K562 (cell line): Measurements from ENCODE around the gene PACSIN1. TPM values are rescaled to one million over a fixed set of nuclear protein-coding genes. Genes with fewer than 3 reads are reported as not detected.
A peak's percentile ranks its signal among the peaks of the same experiment; 100 is the strongest.

Experiments used
- ATAC-seq: fragments of 200-7000 bp; cut with Tn5 transposase; 3 replicates; pipeline ENCODE4 v1.9.1; 2020; ENCODE audit warnings: moderate library complexity
- BruUV-seq: library from RNA; stranded (reverse); fragments of 400-500 nt; replicated peaks from 2 replicates; lab custom pipeline; 2021; lab: Mats Ljungman, UMichigan
- CTCF ChIA-PET: fragments of 300-600 bp; formaldehyde crosslinking; extraction: SDS; loops from one replicate; lab custom pipeline; 2021; ENCODE audit warnings: low intra/inter-chr PET ratio; lab: Yijun Ruan, JAX
- POLR2A ChIA-PET: fragments of 300-600, 350-650 bp; sonication (Branson Sonifier 250); formaldehyde crosslinking; extraction: SDS; loops from one replicate; lab custom pipeline; 2021; ENCODE audit warnings: antibody characterized with exemption, inconsistent platforms; lab: Yijun Ruan, JAX
- DNase-seq, 4 experiments: peaks; one replicate each; pipeline versions ENCODE4 v3.0.0 to v3.0.0-alpha.2; 2011 to 2018; ENCODE audit warnings: low spot score in 3 of 4, mixed read lengths in 3 of 4; ENCODE audit errors: extremely low read depth in 1 of 4
- FAIRE-seq: peaks from 2 replicates; lab custom pipeline; 2011; peaks lifted over from hg19 to GRCh38; lab: Jason Lieb, UNC
- H2AFZ ChIP-seq: 2 replicates; pipeline ENCODE4 v1.6.0; 2011; ENCODE audit warnings: low read depth, low read length, control low read depth, inconsistent platforms
- H3K27ac ChIP-seq: fragments of 200-600 bp; 3 replicates; pipeline ENCODE4 v1.8.0; 2011; ENCODE audit warnings: low read depth, mild to moderate bottlenecking, control low read depth, inconsistent platforms, low read length, moderate library complexity, mixed read lengths; ENCODE audit errors: extremely low read depth
- H3K27me3 ChIP-seq, 2 experiments: fragments of 300-600 bp in 1 of 2; 2 replicates in 1 of 2; 3 replicates in 1 of 2; pipeline versions ENCODE4 v1.6.0 to v1.8.0; 2011; ENCODE audit warnings: inconsistent platforms in 2 of 2, low read length in 2 of 2, mild to moderate bottlenecking in 1 of 2, mixed read lengths in 1 of 2, moderate library complexity in 1 of 2; ENCODE audit not compliant: control insufficient read depth in 2 of 2, insufficient read depth in 2 of 2
- H3K36me3 ChIP-seq: fragments of 300-600 bp; 3 replicates; pipeline ENCODE4 v1.8.0; 2011; ENCODE audit warnings: mild to moderate bottlenecking, low read length, inconsistent platforms; ENCODE audit not compliant: control insufficient read depth, insufficient read depth
- H3K4me1 ChIP-seq, 2 experiments: fragments of 200-600 bp in 1 of 2; replicated peaks in 1 of 2; 2 replicates in 1 of 2; 3 replicates in 1 of 2; pipeline versions ENCODE4 v1.5.1 to v1.8.0; 2011; ENCODE audit warnings: inconsistent platforms in 2 of 2, low read length in 2 of 2, mild to moderate bottlenecking in 1 of 2, mixed read lengths in 1 of 2, moderate library complexity in 1 of 2; ENCODE audit not compliant: control insufficient read depth in 2 of 2, insufficient read depth in 2 of 2
- H3K4me2 ChIP-seq: 2 replicates; pipeline ENCODE4 v1.6.1; 2011; ENCODE audit warnings: low read length, control low read depth, inconsistent platforms, mixed read lengths; ENCODE audit not compliant: insufficient read depth
- H3K4me3 ChIP-seq: fragments of 200-600 bp; sonication (generic), shearing (Covaris generic); 2 replicates; pipeline ENCODE4 v1.5.1; 2016; ENCODE audit warnings: control low read depth, inconsistent platforms
- H3K79me2 ChIP-seq: fragments of 200-600 bp; 3 replicates; pipeline ENCODE4 v1.8.0; 2011; ENCODE audit warnings: low read length, inconsistent platforms; ENCODE audit not compliant: control insufficient read depth, insufficient read depth
- H3K9ac ChIP-seq, 2 experiments: 2 replicates each; pipeline versions ENCODE4 v1.6.0 to v1.6.1; 2011; ENCODE audit warnings: low read depth in 2 of 2, low read length in 2 of 2, control low read depth in 1 of 2, inconsistent platforms in 1 of 2, mild to moderate bottlenecking in 1 of 2, mixed read lengths in 1 of 2; ENCODE audit not compliant: insufficient read depth in 1 of 2
- H3K9me1 ChIP-seq: one replicate; pipeline ENCODE4 v1.6.0; 2011; ENCODE audit warnings: inconsistent platforms, mild to moderate bottlenecking, low read length, moderate library complexity; ENCODE audit not compliant: control insufficient read depth, insufficient read depth
- H3K9me3 ChIP-seq: replicated peaks from 2 replicates; pipeline ENCODE4 v1.5.1; 2011; ENCODE audit warnings: low read depth, low read length, inconsistent platforms; ENCODE audit not compliant: control insufficient read depth, insufficient read depth
- H4K20me1 ChIP-seq: replicated peaks from 2 replicates; pipeline ENCODE4 v1.6.1; 2011; ENCODE audit warnings: low read length, inconsistent platforms, mixed read lengths; ENCODE audit not compliant: control insufficient read depth, insufficient read depth
- ATF7 ChIP-seq: fragments of 450-650 bp; IDR thresholded peaks from 2 replicates; pipeline ENCODE4 v1.7.1; 2014; ENCODE audit warnings: mild to moderate bottlenecking, moderate library complexity
- BCOR ChIP-seq: fragments of 450-650 bp; IDR thresholded peaks from 2 replicates; pipeline ENCODE4 v1.6.1; 2016
- FOXJ3 ChIP-seq: sonication (generic); formaldehyde crosslinking; IDR thresholded peaks from 2 replicates; pipeline ENCODE4 v1.4.0; 2020; ENCODE audit warnings: mild to moderate bottlenecking, missing genetic modification reagents
- GMEB1 ChIP-seq: fragments of 250-450 bp; sonication (Bioruptor Pico); IDR thresholded peaks from 2 replicates; pipeline ENCODE4 v1.4.0; 2020; ENCODE audit warnings: mild to moderate bottlenecking
- HCFC1 ChIP-seq: IDR thresholded peaks from 2 replicates; pipeline ENCODE4 v1.6.1; 2012; ENCODE audit warnings: low read depth, low read length, improper control_type of control experiment
- HDAC3 ChIP-seq: fragments of 450-650 bp; IDR thresholded peaks from 2 replicates; pipeline ENCODE4 v1.6.1; 2018; ENCODE audit warnings: borderline replicate concordance, mild to moderate bottlenecking, moderate library complexity; ENCODE audit not compliant: partially characterized antibody
- MAZ ChIP-seq, 2 experiments: fragments of 450-650 bp in 1 of 2; sonication (generic) in 1 of 2; formaldehyde crosslinking; IDR thresholded peaks in 1 of 2; conservative IDR thresholded peaks in 1 of 2; 2 replicates each; pipeline versions ENCODE4 v1.4.0 to v1.5.0; 2020; ENCODE audit warnings: mild to moderate bottlenecking in 1 of 2, missing genetic modification reagents in 1 of 2
- MBD1 ChIP-seq: fragments of 250-450 bp; sonication (Bioruptor Pico); IDR thresholded peaks from 2 replicates; pipeline ENCODE4 v1.8.0; 2022; ENCODE audit warnings: inconsistent platforms
- MTA1 ChIP-seq: fragments of 450-650 bp; IDR thresholded peaks from 2 replicates; pipeline ENCODE4 v1.6.1; 2017; ENCODE audit warnings: borderline replicate concordance
- OTX1 ChIP-seq: fragments of 450-650 bp; formaldehyde crosslinking; IDR thresholded peaks from 2 replicates; pipeline ENCODE4 v1.4.0; 2022; ENCODE audit warnings: mild to moderate bottlenecking
- UBTF ChIP-seq, 2 experiments: IDR thresholded peaks; 2 replicates each; pipeline ENCODE4 v1.6.1; 2012; ENCODE audit warnings: improper control_type of control experiment in 2 of 2, low read depth in 2 of 2, low read length in 2 of 2, borderline replicate concordance in 1 of 2
- XRCC3 ChIP-seq: fragments of 450-650 bp; IDR thresholded peaks from 2 replicates; pipeline ENCODE4 v1.6.1; 2017; ENCODE audit warnings: mild to moderate bottlenecking, moderate library complexity
- ZBTB34 ChIP-seq: fragments of 250-450 bp; sonication (Bioruptor Pico); IDR thresholded peaks from 2 replicates; pipeline ENCODE4 v1.8.0; 2021; ENCODE audit warnings: mild to moderate bottlenecking, moderate library complexity
- ZNF551 ChIP-seq: fragments of 250-450 bp; sonication (Bioruptor Pico); IDR thresholded peaks from 2 replicates; pipeline ENCODE4 v1.5.0; 2021; ENCODE audit warnings: mild to moderate bottlenecking, moderate library complexity
- WGBS: fragments of 100-300 bp; shearing (Covaris generic); methylation state at CpG from one replicate; pipeline ENCODE4 v1.1.6; 2016; ENCODE audit warnings: low coverage, mixed read lengths; ENCODE audit not compliant: insufficient coverage; ENCODE audit errors: missing lambda C conversion rate; 5-methylcytosine and 5-hydroxymethylcytosine counted together
- in situ Hi-C: fragments of 300-500 bp; cut with MboI; formaldehyde crosslinking; loops from 4 replicates; pipeline ENCODE4 v1.15.0; 2018; ENCODE audit warnings: inconsistent platforms, mixed read lengths
- intact Hi-C: fragments of 100-400 bp; cut with micrococcal nuclease; formaldehyde crosslinking; loops from 2 replicates; pipeline ENCODE4 v1.14.2; 2022
- polyA plus RNA-seq, 8 experiments: library from polyadenylated mRNA; depleted of rRNA in 4 of 8; stranded (reverse) in 5 of 8; unstranded in 3 of 8; fragments of >200 nt; fragmentation: Nextera tagmentation in 2 of 8; fragmentation: Illumina TruSeq in 1 of 8; extraction: Ambion mirVana in 2 of 8; extraction: Trizol in 1 of 8; gene quantifications; 2 replicates each; pipeline versions ENCODE4 v1.2.1 to v1.2.3, GENCODE V29; 2011 to 2014; ENCODE audit warnings: inconsistent platforms in 1 of 8, missing spikeins in 1 of 8
- total RNA-seq, 7 experiments: library from RNA; depleted of rRNA in 6 of 7; stranded (reverse); fragments of >200 nt in 6 of 7; fragmentation: Illumina TruSeq in 2 of 7; extraction: Trizol in 2 of 7; gene quantifications; 2 replicates each; pipeline versions ENCODE4 v1.2.1 to v1.2.3, GENCODE V29; 2011 to 2021; ENCODE audit warnings: low replicate concordance in 1 of 7

PACSIN1 gene
- total and polyA plus RNA-seq, 9 of the 15 experiments (the other 6 are each of a cell fraction or from before 2014, with no cell fraction given), result 0.01 to 1.7 (median 0.45) TPM

- POLR2A ChIA-PET, result interaction anchor here (0.6 to 2.4 kb wide), 6 partner anchors 10 to 1288 kb away, joined by 3 to 8 read pairs (median 4); no protein-coding TSS in a partner anchor
- no peak for TF ChIP-seq HDAC3
- no peak for TF ChIP-seq ZNF551
- TF ChIP-seq ZBTB34 (CRISPR knock-in tag), result no peak
- TF ChIP-seq MAZ (CRISPR knock-in tag; conservative IDR thresholded peaks at IDR 0.05 in 1 of 2, IDR thresholded peaks at IDR 0.05 in 1 of 2), result peak; percentile 82 to 97
- TF ChIP-seq MBD1, result no peak
- TF ChIP-seq UBTF (IDR thresholded peaks at IDR 0.05; ENCODE audit: borderline replicate concordance in 1 of 2, low read depth in 2 of 2, low read length in 2 of 2), result 0 out of 4 replicates have a peak, but pooled peaks of 1 of the 2 experiments have one; percentile 31
- peak; percentile 39; the same call in 1 of the 2 replicates for TF ChIP-seq HCFC1
- peak; percentile 47; the same call in 1 of the 2 replicates for TF ChIP-seq BCOR
- TF ChIP-seq OTX1 (CRISPR knock-in tag), result no peak
- no peak for TF ChIP-seq GMEB1 (CRISPR knock-in tag)
- TF ChIP-seq XRCC3, result no peak
- no peak for TF ChIP-seq FOXJ3 (CRISPR knock-in tag)
- peak; percentile 77 for TF ChIP-seq ATF7
- no peak for TF ChIP-seq MTA1
Observed at GRCh38 chr6:34526992-34527728, 61.3 kb downstream of the PACSIN1 start.

More at GRCh38 chr6:34526992-34527728, 61.3 kb downstream of the PACSIN1 start:
- ATAC-seq (peak; percentile 94), DNase-seq (peak; percentile 98 to 99 (median 99)), FAIRE-seq (peak; percentile 89)
- H3K4me1 ChIP-seq, result peaks cover 24 to 55% of the 10 kb centered on the region in 2 experiments
- no peaks in the 10 kb centered on the region for H3K9me3 ChIP-seq
- 5% methylated on average over 39 of the region's 53 CpGs for WGBS
- intact Hi-C loops (loop anchor here (1.0 kb wide), 2 partner anchors 33 to 82 kb away; no protein-coding TSS in a partner anchor), in situ Hi-C loops (loop anchor here (5.0 kb wide), 1 partner anchor 80 kb away; no protein-coding TSS in a partner anchor)
- H3K4me3 ChIP-seq, result no peak overlapping the region
- H3K4me2 ChIP-seq, result peak overlapping the region; percentile 74
- CTCF ChIA-PET, result interaction anchor here (0.6 to 2.1 kb wide), 11 partner anchors 21 to 613 kb away, joined by 3 to 9 read pairs (median 3); no protein-coding TSS in a partner anchor
- peak overlapping the region; percentile 45 for H3K27ac ChIP-seq
- no peaks in the 10 kb centered on the region for H3K79me2 ChIP-seq
- peak overlapping the region; percentile 93 for H2AFZ ChIP-seq
- no peaks in the 10 kb centered on the region for H4K20me1 ChIP-seq
- H3K36me3 ChIP-seq, result no peaks in the 10 kb centered on the region
- no TSS peak for BruUV-seq
- H3K9me1 ChIP-seq, result no peaks in the 10 kb centered on the region
- H3K27me3 ChIP-seq, result no peaks in the 10 kb centered on the region
- peak overlapping the region; percentile 56 to 84 for H3K9ac ChIP-seq
